ENCODE measurements around the gene CHRNB2.

- no peak for TF ChIP-seq CTCF (IDR thresholded peaks at IDR 0.05)
- TF ChIP-seq EZH2 (IDR thresholded peaks at IDR 0.05): no peak
These were observed 55.0 kb downstream of the CHRNB2 start for GRCh38 chr1:154622503-154623039.

All from neural progenitor cell (in vitro differentiated cells).